Duodenal mucosa (tissue), 2 donors: Measurements from ENCODE around the gene YIF1B.
A peak's percentile ranks its signal among the peaks of the same experiment; 100 is the strongest.

Source experiments
- H3K27ac ChIP-seq: one replicate; pipeline ENCODE4 v1.7.0; 2013; ENCODE audit warnings: low read depth, low read length
- H3K27me3 ChIP-seq, 2 donors: one replicate each; pipeline ENCODE4 v1.7.0; 2013; ENCODE audit warnings: low read length in 2 of 2, control low read depth in 1 of 2; ENCODE audit not compliant: insufficient read depth in 2 of 2, control insufficient read depth in 1 of 2
- H3K36me3 ChIP-seq, 2 donors: one replicate each; pipeline ENCODE4 v1.7.0; 2013; ENCODE audit warnings: low read length in 2 of 2, control low read depth in 1 of 2; ENCODE audit not compliant: insufficient read depth in 2 of 2, control insufficient read depth in 1 of 2
- H3K4me1 ChIP-seq, 2 donors: one replicate each; pipeline ENCODE4 v1.7.0; 2013; ENCODE audit warnings: low read length in 2 of 2, control low read depth in 1 of 2; ENCODE audit not compliant: insufficient read depth in 2 of 2, control insufficient read depth in 1 of 2
- H3K4me3 ChIP-seq, 2 donors: one replicate each; pipeline ENCODE4 v1.7.0; 2013; ENCODE audit warnings: low read length in 2 of 2, low read depth in 1 of 2
- H3K9ac ChIP-seq, 2 donors: one replicate each; pipeline ENCODE4 v1.7.0; 2013; ENCODE audit warnings: low read length in 2 of 2, low read depth in 1 of 2
- H3K9me3 ChIP-seq, 2 donors: one replicate each; pipeline ENCODE4 v1.7.0; 2013; ENCODE audit warnings: low read length in 2 of 2, control low read depth in 1 of 2; ENCODE audit not compliant: control insufficient read depth in 1 of 2

Gene YIF1B

DNA sequence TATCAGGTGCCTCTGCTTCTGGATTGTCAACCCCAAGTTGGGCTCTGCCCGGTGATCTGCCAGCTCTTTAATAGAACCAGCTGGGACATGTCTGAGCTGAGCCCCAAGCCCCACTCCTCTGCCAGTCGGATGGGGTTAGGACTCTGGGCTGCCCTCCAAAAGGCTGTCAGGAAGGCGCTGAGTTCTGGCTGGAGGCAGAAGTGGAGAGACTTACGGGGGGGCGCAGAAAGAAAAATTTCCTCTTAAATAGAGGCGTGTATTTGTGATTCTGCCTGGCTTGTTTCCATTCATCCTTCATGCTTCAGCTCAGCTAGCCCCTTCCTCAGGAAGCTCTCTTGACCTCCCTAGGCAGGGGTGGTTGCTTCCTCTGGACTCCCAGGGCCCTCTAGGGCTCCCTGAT, 2.9 kb upstream of the YIF1B start:
- H3K9ac ChIP-seq: peak overlapping the region in 1 of 2 donors; percentile 2
- no peaks in the 10 kb centered on the region for H3K9me3 ChIP-seq
- H3K4me3 ChIP-seq: peak overlapping the region in 1 of 2 donors; percentile 73
- H3K4me1 ChIP-seq: peaks cover 12 to 26% of the 10 kb centered on the region in 2 donors
- no peaks in the 10 kb centered on the region for H3K27me3 ChIP-seq
- no peaks in the 10 kb centered on the region for H3K36me3 ChIP-seq
- H3K27ac ChIP-seq: peak overlapping the region; percentile 2

DNA sequence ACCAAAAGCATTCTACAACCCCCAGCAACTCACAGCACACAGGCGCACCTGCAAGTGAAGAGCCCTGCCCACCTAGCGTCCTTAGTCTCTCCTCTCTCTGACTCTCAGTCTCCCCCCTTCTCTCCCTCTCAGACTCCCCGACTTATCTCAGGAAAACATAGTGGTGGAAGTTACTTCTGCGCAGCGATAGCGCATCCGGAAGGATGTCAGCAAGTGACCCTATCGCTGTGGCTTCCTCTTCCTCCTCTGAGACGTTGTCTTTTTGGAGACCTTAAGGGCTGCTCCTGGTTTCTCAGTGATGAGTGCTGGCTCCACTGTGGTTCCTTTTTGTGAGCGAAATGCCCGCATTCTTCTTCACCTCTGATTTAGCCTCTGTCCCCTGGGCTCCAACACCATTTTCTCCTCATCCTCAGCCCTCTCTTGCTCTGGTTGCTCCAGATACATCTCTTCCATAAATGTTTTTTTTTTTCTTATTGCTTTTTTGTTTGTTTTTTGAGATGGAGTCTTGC, 1.4 kb upstream of the YIF1B start:
- H3K36me3 ChIP-seq: no peaks in the 10 kb centered on the region
- peak overlapping the region; percentile 1 to 28 for H3K4me3 ChIP-seq
- H3K27me3 ChIP-seq: no peaks in the 10 kb centered on the region
- H3K9ac ChIP-seq: no peak overlapping the region
- H3K9me3 ChIP-seq: no peaks in the 10 kb centered on the region
- no peak overlapping the region for H3K27ac ChIP-seq
- H3K4me1 ChIP-seq: peaks cover 12 to 26% of the 10 kb centered on the region in 2 donors

DNA sequence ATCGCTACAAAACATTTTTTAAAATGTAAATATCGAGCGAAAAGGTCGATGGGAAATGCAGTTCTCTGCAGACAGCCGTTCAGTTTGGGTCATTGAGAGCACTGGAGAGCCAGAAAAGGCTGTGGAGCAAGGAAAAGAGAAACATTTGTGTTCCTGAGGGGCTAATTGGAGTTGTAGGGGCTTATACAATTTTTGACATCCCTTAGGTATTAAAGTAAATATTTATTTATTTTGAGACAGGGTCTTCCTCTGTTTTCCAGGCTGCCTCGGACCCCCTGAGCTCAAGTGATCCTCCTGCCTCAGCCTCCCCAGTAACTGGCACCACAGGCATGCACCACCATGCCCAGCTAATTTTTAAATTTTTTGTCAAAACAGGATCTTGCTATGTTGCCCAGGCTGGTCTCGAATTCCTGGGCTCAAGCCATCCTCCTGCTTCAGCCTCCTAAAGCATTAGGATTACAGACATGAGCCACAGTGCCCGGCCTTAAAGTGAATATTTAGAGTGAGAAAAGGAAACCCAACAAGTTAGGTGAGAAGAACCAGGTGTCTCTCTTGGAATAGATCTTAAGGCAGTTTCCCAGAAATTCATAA, 825 bp upstream of the YIF1B start:
- Histone ChIP-seq H3K4me1 (peaks cover 12 to 22% of the 10 kb centered on the region in 2 donors), H3K4me3 (peak overlapping the region; percentile 53 to 62), H3K9ac (peak overlapping the region; percentile 62 to 68), H3K9me3 (no peaks in the 10 kb centered on the region), H3K27me3 (no peaks in the 10 kb centered on the region), H3K27ac (peak overlapping the region; percentile 68), H3K36me3 (no peaks in the 10 kb centered on the region)

DNA sequence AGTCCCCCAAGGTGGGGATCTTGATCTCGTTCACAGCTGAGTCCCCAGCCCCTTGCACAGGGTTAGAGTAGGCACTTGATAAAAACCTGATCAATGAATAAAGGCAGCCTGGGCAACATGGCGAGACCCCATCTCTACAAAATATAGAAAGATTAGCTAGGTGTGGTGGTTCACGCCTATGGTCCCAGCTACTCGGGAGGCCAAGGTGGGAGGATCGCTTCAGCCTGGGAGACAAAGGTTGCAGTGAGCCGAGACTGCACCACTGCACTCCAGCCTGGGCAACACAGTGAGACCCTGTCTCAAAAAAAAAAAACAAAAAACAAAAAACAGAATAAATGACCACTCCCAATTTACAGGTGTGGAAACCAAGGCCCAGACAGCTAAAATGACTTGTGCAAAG, 4.8 kb downstream of the YIF1B start:
- Histone ChIP-seq H3K9me3 (no peaks in the 10 kb centered on the region), H3K27ac (no peak overlapping the region), H3K36me3 (peaks cover 4 to 25% of the 10 kb centered on the region in 2 donors), H3K4me1 (peaks cover 3 to 5% of the 10 kb centered on the region in 2 donors), H3K27me3 (no peaks in the 10 kb centered on the region), H3K4me3 (no peak overlapping the region), H3K9ac (no peak overlapping the region)

DNA sequence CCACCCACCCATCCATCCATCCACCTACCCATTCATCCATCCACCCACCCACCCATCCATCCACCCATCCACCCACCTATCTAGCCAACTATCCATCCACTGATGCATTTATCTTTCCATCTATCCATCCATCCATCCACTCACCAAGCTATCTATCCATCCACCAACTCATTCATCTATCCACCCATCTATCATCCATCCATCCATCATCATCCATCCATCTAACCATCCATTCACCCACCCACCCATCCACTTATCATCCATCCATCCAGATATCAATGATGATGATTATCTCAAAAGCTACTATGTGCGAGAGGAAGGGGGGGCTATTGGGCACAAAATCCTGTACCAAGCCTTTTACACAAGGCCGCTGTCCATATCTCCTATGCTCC, 5.5 kb downstream of the YIF1B start:
- Histone ChIP-seq H3K4me3 (no peak overlapping the region), H3K36me3 (peaks cover 4 to 25% of the 10 kb centered on the region in 2 donors), H3K9me3 (no peaks in the 10 kb centered on the region), H3K9ac (no peak overlapping the region), H3K27me3 (no peaks in the 10 kb centered on the region), H3K27ac (no peak overlapping the region), H3K4me1 (peaks cover 2 to 3% of the 10 kb centered on the region in 2 donors)

DNA sequence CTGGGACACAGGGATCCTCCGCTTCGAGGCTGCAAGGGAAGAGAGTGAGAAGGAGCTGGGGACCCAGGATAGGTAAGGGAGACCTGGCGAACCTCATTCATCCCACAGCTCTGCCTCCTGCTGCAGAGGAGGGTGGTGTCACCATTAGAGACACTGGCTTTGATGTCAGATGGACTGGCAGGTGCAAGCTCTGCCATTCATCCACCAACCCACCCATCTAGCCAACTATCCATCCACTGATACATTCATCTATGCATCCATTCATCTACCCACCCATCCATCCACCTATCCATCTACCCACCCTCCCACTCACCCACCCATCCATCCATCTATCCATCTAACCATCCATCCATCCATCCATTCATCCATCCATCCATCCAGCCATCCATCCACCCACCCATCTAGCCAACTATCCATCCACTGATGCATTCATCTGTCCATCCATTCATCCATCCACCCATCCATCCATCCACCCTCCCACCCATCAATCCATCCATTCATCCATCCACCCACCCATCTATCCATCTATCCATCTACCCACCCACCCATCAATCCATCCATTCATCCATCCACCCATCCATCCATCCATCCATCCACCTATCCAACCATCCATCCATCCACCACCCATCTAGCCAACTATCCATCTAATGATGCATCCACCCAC, 6.0 kb downstream of the YIF1B start:
- Histone ChIP-seq H3K27ac (no peak overlapping the region), H3K27me3 (no peaks in the 10 kb centered on the region), H3K4me1 (peaks cover 0 to 2% of the 10 kb centered on the region in 2 donors), H3K4me3 (no peak overlapping the region), H3K9me3 (no peaks in the 10 kb centered on the region), H3K9ac (no peak overlapping the region), H3K36me3 (peaks cover 4 to 25% of the 10 kb centered on the region in 2 donors)

DNA sequence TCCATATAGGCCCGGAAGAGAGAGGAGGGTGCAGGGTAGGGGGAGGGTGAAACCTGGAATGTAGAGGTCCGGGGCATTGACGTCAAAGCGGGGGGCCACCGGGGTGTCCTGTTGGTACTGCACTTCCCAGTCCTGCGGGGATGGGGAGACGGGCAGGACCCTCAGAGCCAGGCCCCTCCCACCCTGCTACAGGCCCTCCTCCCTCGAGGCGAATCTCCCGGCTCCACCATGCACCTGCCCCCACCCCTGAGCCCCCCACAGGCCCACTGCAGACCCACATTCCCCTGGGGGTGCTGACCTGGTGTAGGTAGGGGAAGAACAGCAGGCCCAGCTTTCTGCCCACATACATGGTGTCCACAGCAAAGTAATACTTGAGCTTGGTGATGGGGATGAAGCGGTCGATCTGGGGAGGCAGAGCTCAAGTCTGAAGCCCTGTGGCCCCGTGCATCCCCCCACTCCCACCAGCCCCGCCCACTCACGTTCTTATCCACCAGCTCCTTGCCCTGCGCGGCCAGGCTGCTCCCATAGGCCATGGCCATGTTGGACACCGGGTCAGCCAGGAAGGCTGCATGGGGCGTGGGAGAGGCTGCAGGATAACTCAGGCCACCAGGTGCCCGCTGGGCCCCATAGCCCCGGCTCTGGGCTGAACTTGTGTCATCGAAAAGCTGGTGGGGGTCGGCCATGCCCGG, 6.7 kb downstream of the YIF1B start:
- no peaks in the 10 kb centered on the region for H3K9me3 ChIP-seq
- H3K36me3 ChIP-seq: peaks cover 4 to 25% of the 10 kb centered on the region in 2 donors
- no peak overlapping the region for H3K4me3 ChIP-seq
- H3K27ac ChIP-seq: no peak overlapping the region
- peaks cover 0 to 5% of the 10 kb centered on the region in 2 donors for H3K4me1 ChIP-seq
- no peaks in the 10 kb centered on the region for H3K27me3 ChIP-seq
- H3K9ac ChIP-seq: no peak overlapping the region

DNA sequence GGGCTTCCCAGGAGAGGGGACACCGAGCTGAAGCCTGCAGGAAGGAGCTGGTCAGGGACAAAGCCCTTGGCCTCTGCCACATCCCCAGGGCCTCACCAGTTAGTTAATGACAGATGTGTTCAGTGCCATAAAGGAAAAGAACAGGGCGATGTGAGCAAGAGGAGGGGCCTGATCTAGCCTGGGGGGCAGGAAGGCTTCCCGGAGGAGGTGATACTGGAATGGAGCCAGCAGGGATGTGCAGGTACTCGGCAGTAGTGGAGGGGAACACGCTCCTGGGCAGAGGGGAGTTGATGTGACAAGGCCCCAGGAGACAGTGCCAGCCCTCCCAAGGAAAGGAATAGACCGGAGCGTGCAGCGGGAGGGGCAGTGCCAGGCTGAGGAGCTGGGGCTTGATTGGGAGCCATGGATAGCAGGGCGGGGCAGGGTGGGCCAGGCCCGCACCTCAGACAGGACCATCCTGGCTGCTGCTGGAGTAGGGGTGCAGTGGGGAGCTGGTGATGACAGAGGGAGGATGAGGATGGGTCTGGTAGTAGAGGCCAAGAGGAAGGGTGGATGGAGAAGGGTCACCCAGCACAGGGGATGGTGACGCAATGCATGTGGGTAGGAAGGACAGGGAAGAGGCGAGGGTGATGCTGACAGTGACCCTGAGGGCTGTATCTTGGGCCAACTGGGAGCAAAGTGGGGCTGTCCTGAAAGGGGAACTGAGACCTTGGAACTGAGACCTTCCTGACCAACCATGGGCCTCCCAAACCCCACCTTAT, 7.6 kb downstream of the YIF1B start:
- Histone ChIP-seq H3K9ac (no peak overlapping the region), H3K4me3 (no peak overlapping the region), H3K27ac (no peak overlapping the region), H3K36me3 (peaks cover 4 to 25% of the 10 kb centered on the region in 2 donors), H3K4me1 (peaks cover 0 to 11% of the 10 kb centered on the region in 2 donors), H3K9me3 (no peaks in the 10 kb centered on the region), H3K27me3 (no peaks in the 10 kb centered on the region)

DNA sequence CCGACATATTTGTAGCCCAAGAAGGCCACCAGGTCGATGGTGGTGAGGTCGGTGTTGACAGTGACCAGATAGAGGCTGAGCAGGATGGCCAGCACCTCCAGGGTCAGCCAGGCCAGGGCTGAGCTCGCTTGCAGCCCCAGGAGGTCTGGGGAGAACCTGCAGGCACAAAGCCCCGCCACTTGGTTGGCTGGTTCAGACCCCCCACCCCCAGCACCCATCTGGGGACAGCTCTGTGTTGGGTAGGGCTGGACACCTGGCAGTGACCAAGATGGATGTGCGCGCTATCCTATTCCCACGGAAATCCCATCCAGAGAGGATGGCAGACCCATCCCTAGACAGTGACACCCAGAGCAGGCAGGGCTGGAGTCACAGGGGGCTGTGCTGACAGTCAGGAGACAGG, 8.2 kb downstream of the YIF1B start:
- Histone ChIP-seq H3K9me3 (no peaks in the 10 kb centered on the region), H3K36me3 (peaks cover 4 to 25% of the 10 kb centered on the region in 2 donors), H3K9ac (no peak overlapping the region), H3K27me3 (no peaks in the 10 kb centered on the region), H3K4me3 (no peak overlapping the region), H3K27ac (no peak overlapping the region), H3K4me1 (peaks cover 0 to 11% of the 10 kb centered on the region in 2 donors)
